HCT116 (cell line): Measurements from ENCODE around the gene ITPR2.

Experiments
- EZH2 ChIP-seq: fragments of 200-600 bp; sonication (generic); IDR thresholded peaks from 2 replicates; pipeline ENCODE4 v1.6.1; 2017; ENCODE audit warnings: antibody characterized with exemption, mixed run types
- JUND ChIP-seq: IDR thresholded peaks from 2 replicates; pipeline ENCODE4 v1.6.1; 2012
- POLR2A ChIP-seq: IDR thresholded peaks from 2 replicates; pipeline ENCODE4 v1.7.0; 2011; ENCODE audit warnings: borderline replicate concordance; ENCODE audit not compliant: insufficient read depth, insufficient read length; ENCODE audit errors: extremely low read depth
- POLR2AphosphoS5 ChIP-seq: IDR thresholded peaks from 2 replicates; pipeline ENCODE4 v1.6.1; 2011; ENCODE audit warnings: mild to moderate bottlenecking, low read depth, low read length, moderate library complexity
- RAD21 ChIP-seq: IDR thresholded peaks from 2 replicates; pipeline ENCODE4 v1.6.1; 2012; ENCODE audit warnings: low read depth, mild to moderate bottlenecking
- SIN3A ChIP-seq: IDR thresholded peaks from 2 replicates; pipeline ENCODE4 v1.6.1; 2012; ENCODE audit warnings: low read depth
- SP1 ChIP-seq: IDR thresholded peaks from 2 replicates; pipeline ENCODE4 v1.6.1; 2012; ENCODE audit warnings: low read depth
- SRF ChIP-seq: IDR thresholded peaks from 2 replicates; pipeline ENCODE4 v1.6.1; 2012; ENCODE audit warnings: low read depth
- TCF7L2 ChIP-seq: IDR thresholded peaks from 2 replicates; pipeline ENCODE4 v1.7.0; 2011; ENCODE audit warnings: borderline replicate concordance, inconsistent platforms; ENCODE audit not compliant: insufficient read depth, insufficient read length; ENCODE audit errors: extremely low read depth
- ZNF274 ChIP-seq: fragments of 200-500 bp; sonication (Bioruptor generic); IDR thresholded peaks from 2 replicates; pipeline ENCODE4 v1.6.1; 2014; ENCODE audit warnings: mild to moderate bottlenecking, low read depth, low read length, inconsistent platforms
- TF ChIP-seq, protein P1 (sequence below), 3 experiments: fragments of 200-600 bp in 1 of 3; sonication (generic) in 1 of 3; IDR thresholded peaks in 2 of 3; conservative IDR thresholded peaks in 1 of 3; 2 replicates each; pipeline ENCODE4 v1.5.1; 2012 to 2017; ENCODE audit warnings: low read depth in 2 of 3, low read length in 2 of 3, antibody characterized with exemption in 1 of 3, borderline replicate concordance in 1 of 3, control low read depth in 1 of 3, mild to moderate bottlenecking in 1 of 3, mixed read lengths in 1 of 3, mixed run types in 1 of 3, moderate library complexity in 1 of 3; ENCODE audit not compliant: insufficient read depth in 1 of 3
- TF ChIP-seq, protein P2 (sequence below): IDR thresholded peaks from 2 replicates; pipeline ENCODE4 v1.6.1; 2012

DNA sequence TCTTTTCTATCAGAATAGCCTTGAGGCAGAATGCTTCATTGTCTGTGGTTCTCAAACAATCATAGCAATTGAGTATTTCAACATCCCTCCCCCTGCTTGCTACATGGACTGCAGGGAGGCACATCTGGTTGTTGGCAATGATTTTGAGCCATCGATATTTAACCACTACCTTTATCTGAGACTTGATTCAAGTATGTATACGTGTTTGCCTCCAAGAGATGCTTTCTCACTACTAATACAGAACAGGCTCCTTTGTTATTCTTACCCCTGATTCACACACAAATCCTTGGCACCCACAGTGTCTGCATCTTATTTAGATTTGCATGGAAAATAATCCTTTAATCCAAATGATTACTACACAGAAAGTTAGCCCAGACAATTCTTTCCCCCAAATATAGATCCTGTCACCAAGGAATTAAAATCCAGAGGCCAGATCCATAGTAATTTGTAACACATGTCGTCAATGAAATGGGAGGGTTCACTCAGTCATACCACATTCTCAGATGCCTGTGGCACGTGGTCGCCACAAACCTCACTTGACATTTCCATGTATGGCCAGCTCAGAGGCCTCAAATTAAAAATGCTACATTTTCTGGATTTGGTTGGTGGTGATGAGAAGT, 199.3 kb downstream of the ITPR2 start:
- TF ChIP-seq, protein P1, sequence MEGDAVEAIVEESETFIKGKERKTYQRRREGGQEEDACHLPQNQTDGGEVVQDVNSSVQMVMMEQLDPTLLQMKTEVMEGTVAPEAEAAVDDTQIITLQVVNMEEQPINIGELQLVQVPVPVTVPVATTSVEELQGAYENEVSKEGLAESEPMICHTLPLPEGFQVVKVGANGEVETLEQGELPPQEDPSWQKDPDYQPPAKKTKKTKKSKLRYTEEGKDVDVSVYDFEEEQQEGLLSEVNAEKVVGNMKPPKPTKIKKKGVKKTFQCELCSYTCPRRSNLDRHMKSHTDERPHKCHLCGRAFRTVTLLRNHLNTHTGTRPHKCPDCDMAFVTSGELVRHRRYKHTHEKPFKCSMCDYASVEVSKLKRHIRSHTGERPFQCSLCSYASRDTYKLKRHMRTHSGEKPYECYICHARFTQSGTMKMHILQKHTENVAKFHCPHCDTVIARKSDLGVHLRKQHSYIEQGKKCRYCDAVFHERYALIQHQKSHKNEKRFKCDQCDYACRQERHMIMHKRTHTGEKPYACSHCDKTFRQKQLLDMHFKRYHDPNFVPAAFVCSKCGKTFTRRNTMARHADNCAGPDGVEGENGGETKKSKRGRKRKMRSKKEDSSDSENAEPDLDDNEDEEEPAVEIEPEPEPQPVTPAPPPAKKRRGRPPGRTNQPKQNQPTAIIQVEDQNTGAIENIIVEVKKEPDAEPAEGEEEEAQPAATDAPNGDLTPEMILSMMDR (IDR thresholded peaks at IDR 0.05 in 2 of 3, conservative IDR thresholded peaks at IDR 0.05 in 1 of 3; ENCODE audit: borderline replicate concordance in 1 of 3, insufficient read depth in 1 of 3, low read depth in 2 of 3, low read length in 2 of 3), result no peak
- TF ChIP-seq POLR2A (no peak), EZH2 (no peak), POLR2AphosphoS5 (no peak), SRF (no peak), SP1 (no peak), SIN3A (no peak), ZNF274 (no peak), JUND (no peak), TCF7L2 (no peak), RAD21 (no peak)
- TF ChIP-seq, protein P2, sequence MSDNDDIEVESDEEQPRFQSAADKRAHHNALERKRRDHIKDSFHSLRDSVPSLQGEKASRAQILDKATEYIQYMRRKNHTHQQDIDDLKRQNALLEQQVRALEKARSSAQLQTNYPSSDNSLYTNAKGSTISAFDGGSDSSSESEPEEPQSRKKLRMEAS, result no peak
